Vein endothelial cell (primary cell): ENCODE measurements around the gene CHST4. TPM values are rescaled to one million over a fixed set of nuclear protein-coding genes. Genes with fewer than 3 reads are reported as not detected.

ENCODE experiments used
- small RNA-seq: library from RNA; depleted of rRNA; stranded (forward); fragments of <200 nt; gene quantifications from one replicate; pipeline ENCODE3, GENCODE V24; 2012
- total RNA-seq: library from RNA; depleted of rRNA; stranded (reverse); fragments of >200 nt; gene quantifications from 2 replicates; pipeline ENCODE4 v1.2.3, GENCODE V29; 2012

CHST4 gene
- total RNA-seq = not detected in 2 replicates

GRCh38 chr16:71526111-71526631, at the start of gene CHST4:
Gene CHST4, plus strand, starts transcription at chr16:71526426. Its CDS starts 10,252 bp downstream, at chr16:71536678.

GRCh38 chr16:71489122-71489521, 37.1 kb upstream of the CHST4 start, which contains the start of gene ZNF19:
Gene ZNF19, minus strand, starts transcription at chr16:71489324. Its CDS starts 7,210 bp downstream, at chr16:71482114.

GRCh38 chr16:71576971-71577370, 50.7 kb downstream of the CHST4 start, which contains the start of gene TAT:
Gene TAT, minus strand, starts transcription at chr16:71577092. Its CDS starts 677 bp downstream, at chr16:71576415.

Small RNAs within 50 kb of the gene (small RNA-seq; reads per million reads assigned to genes)
- not detected for gene RNU6-1061P

Other genes starting within 250 kb of the CHST4 start
- 30.7 and 41.4 TPM in 2 replicates for gene CMTR2, start 237.0 kb upstream of the CHST4 start, total RNA-seq
- gene CALB2, start 167.7 kb upstream of the CHST4 start, total RNA-seq = not detected in 2 replicates
- gene TLE7, start 84.4 kb upstream of the CHST4 start, total RNA-seq = not detected in 2 replicates
- 3.6 and 4.0 TPM in 2 replicates for gene ZNF23, start 64.2 kb upstream of the CHST4 start, total RNA-seq
- 2.6 and 4.2 TPM in 2 replicates for gene ZNF19, start 37.1 kb upstream of the CHST4 start, total RNA-seq
- not detected in 2 replicates for gene TAT, start 50.7 kb downstream of the CHST4 start, total RNA-seq
- gene MARVELD3, start 99.8 kb downstream of the CHST4 start, total RNA-seq = under 0.01 TPM in 1 of 2 replicates, not detected in the other
- gene PHLPP2, start 198.3 kb downstream of the CHST4 start, total RNA-seq = 6.9 and 8.3 TPM in 2 replicates